HG02798 (cell line): ENCODE measurements around the gene PLXNA2.
A peak's percentile ranks its signal among the peaks of the same experiment; 100 is the strongest.

Source experiments
- ATAC-seq: cut with Tn5 transposase; IDR thresholded peaks from one replicate; pipeline ENCODE4 v1.9.1; 2021; ENCODE audit warnings: mild to moderate bottlenecking; ENCODE audit not compliant: unreplicated experiment, poor library complexity

PLXNA2 gene

GRCh38 chr1:208243967-208244916, at the start of gene PLXNA2:
Gene PLXNA2 (minus strand): TSS chr1:208244384. CDS start chr1:208217922, 26,462 bp downstream.
- peak; percentile 39 for ATAC-seq

GRCh38 chr1:208292908-208293307, 48.7 kb upstream of the PLXNA2 start:
- ATAC-seq = no peak

- no peak for ATAC-seq
These were observed 47.9 kb upstream of the PLXNA2 start for GRCh38 chr1:208291923-208292711.

- ATAC-seq = no peak
These were observed 46.9 kb upstream of the PLXNA2 start for GRCh38 chr1:208291129-208291528.

GRCh38 chr1:208289716-208290115, 45.5 kb upstream of the PLXNA2 start:
- no peak for ATAC-seq

GRCh38 chr1:208288495-208288894, 44.3 kb upstream of the PLXNA2 start:
- ATAC-seq = no peak

- no peak for ATAC-seq
These were observed 36.7 kb upstream of the PLXNA2 start for GRCh38 chr1:208280681-208281450.

- no peak for ATAC-seq
These were observed 35.8 kb upstream of the PLXNA2 start for GRCh38 chr1:208279826-208280588.

GRCh38 chr1:208278638-208279037, 34.5 kb upstream of the PLXNA2 start:
- ATAC-seq = no peak

- no peak for ATAC-seq
These were observed 32.7 kb upstream of the PLXNA2 start for GRCh38 chr1:208276757-208277435.

GRCh38 chr1:208275083-208275482, 30.9 kb upstream of the PLXNA2 start:
- ATAC-seq = no peak

GRCh38 chr1:208273386-208274017, 29.3 kb upstream of the PLXNA2 start:
- ATAC-seq = no peak

GRCh38 chr1:208272713-208273112, 28.5 kb upstream of the PLXNA2 start:
- no peak for ATAC-seq

GRCh38 chr1:208272311-208272710, 28.1 kb upstream of the PLXNA2 start:
- no peak for ATAC-seq

GRCh38 chr1:208271236-208271635, 27.1 kb upstream of the PLXNA2 start:
- no peak for ATAC-seq

GRCh38 chr1:208270651-208271141, 26.5 kb upstream of the PLXNA2 start:
- no peak for ATAC-seq

GRCh38 chr1:208269338-208269666, 25.1 kb upstream of the PLXNA2 start:
- ATAC-seq = no peak

- no peak for ATAC-seq
These were observed 24.6 kb upstream of the PLXNA2 start for GRCh38 chr1:208268541-208269337.
